ENCODE data around the gene PRKCSH. TPM values are rescaled to one million over a fixed set of nuclear protein-coding genes. Genes with fewer than 3 reads are reported as not detected.
"Not testable (repeated sequence)": the region's sequence is repeated elsewhere in the genome, so short reads cannot be mapped to it uniquely, and the experiment has no call there.

The PRKCSH gene, protein sequence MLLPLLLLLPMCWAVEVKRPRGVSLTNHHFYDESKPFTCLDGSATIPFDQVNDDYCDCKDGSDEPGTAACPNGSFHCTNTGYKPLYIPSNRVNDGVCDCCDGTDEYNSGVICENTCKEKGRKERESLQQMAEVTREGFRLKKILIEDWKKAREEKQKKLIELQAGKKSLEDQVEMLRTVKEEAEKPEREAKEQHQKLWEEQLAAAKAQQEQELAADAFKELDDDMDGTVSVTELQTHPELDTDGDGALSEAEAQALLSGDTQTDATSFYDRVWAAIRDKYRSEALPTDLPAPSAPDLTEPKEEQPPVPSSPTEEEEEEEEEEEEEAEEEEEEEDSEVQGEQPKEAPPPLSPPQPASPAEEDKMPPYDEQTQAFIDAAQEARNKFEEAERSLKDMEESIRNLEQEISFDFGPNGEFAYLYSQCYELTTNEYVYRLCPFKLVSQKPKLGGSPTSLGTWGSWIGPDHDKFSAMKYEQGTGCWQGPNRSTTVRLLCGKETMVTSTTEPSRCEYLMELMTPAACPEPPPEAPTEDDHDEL
- polyA plus RNA-seq (2013, experiment 1 of 2; ENCODE audit: insufficient read length) = 403 TPM
- polyA plus RNA-seq (2013, experiment 2 of 2; ENCODE audit: insufficient read length) = 351 TPM

DNA sequence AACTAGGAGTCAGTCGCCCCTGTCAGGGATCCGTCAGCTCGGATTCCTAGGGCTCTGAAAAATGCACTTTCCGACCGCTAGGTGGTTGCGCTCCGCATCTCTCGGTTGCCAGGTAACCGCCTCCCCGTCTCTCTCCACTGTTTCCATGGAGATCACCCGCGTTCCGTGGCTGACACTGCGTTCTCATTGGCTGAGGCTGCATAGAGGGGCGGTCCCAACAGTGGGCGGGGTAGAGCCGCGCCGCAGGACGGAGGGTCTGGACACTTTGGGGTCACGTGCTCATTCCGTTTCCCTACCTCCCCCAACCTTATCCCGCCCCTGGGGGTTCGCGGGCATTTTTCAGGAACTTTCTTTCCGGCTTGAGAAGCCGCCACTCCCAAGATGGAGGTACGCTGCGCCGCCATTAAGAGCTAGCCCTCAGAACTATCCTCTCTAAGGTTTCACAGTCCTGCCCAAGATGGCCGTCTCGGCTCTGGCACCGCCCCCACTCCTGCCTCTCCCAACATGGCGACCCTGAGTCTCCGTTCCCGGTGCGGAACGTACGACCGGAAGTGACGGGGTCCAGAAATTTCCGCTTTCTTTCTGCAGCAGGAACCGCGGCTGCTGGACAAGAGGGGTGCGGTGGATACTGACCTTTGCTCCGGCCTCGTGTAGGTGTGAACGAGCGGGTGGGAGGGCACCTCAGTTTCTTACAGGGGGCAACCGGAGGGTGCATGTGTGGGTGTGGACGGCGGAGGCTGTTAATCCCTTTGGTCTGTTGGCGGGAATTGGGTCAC lies at the start of gene PRKCSH, which contains the start of gene ODAD3:
TSS of gene PRKCSH (plus strand) at position 579 of the 776 bp plus-strand sequence. CDS start 483 bp downstream, outside the sequence.
TSS of gene ODAD3 (minus strand) at position 65 of the 776 bp plus-strand sequence. CDS start 105 bp downstream, outside the sequence.
- peak; percentile 100 for DNase-seq

- DNase-seq = no peak
Measured at GRCh38 chr19:11387162-11388034, 48.0 kb upstream of the PRKCSH start.

GRCh38 chr19:11390359-11390758 lies 45.1 kb upstream of the PRKCSH start:
- no peak for DNase-seq

- DNase-seq = no peak
Measured at GRCh38 chr19:11390933-11391680, 44.3 kb upstream of the PRKCSH start.

DNA sequence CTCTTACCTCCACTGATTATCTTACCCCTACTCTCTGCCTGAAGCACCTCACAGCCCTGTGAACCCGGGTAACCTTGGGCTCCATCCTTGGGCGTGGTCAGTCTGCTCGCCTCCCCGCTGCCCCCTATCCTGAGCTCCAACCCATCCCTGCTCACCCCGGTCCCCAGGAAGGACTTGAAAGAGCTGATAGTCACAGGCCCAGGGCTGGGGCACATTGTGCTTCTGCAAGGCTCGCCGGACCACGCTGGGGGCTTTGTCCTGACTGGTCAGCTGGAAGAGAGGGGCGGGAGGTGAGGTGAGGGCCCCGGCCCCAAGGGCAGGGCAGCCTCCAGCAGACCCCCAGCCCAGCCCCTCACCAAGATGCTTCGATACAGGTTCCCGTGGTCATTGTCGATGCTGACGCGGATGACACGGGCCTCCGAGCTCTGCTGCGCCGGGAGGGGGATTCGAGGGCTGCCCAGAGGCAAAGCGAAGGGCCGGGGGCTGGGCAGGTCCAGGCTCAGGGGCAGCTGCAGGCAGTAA lies 38.3 kb upstream of the PRKCSH start:
- no peak for DNase-seq

GRCh38 chr19:11399667-11400066 lies 35.8 kb upstream of the PRKCSH start:
- no peak for DNase-seq

DNA sequence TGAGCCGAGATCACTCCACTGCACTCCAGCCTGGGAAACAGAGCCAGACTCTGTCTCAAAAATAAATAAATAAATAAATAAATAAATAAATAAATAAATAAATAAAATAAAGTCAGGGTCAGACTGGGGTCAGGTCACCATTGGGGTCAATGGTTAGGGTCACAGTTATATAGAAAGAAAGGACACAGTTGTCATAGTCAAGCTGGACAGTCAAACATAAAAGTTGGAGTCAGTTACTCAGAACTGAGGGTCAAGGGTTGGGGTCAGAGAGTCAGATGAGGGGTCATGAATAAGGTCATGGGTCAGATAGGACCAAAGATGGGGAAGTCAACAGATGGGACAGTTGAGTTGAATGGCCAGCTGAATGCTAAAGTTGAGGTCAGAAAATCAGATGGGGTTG lies 34.6 kb upstream of the PRKCSH start:
- no peak for DNase-seq

- no peak for DNase-seq
Measured at GRCh38 chr19:11401808-11402543, 33.5 kb upstream of the PRKCSH start.

DNA sequence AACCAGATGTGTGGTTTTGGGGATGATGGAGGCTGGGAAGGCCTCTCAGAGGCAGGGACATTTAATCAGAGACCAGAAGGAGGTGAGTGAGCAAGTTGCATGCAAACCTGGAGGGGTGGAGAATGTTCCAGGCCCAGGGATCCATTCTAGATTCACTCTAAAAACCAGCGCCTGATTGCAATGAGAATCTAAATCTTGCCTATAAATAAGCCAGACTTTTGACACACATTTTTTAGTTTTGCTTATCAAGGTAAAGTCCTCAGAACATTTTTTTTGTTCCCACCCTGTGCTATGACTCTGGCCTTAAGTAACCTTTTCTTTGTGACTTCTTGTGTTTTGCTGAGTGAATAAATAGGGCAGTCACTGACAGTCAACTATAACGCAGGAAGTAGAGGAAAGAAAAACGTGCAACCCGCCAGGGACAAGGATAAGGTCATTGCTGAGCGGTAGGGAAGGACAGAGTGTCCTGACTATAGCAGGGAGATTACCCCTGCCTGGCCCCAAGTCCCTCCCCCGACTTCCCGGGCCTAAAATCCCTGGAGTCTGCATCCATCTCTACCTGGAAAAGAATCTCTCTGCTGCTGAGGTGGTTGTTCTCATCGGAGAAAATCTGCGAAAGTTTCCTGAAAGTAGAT lies 30.7 kb upstream of the PRKCSH start:
- no peak for DNase-seq

DNA sequence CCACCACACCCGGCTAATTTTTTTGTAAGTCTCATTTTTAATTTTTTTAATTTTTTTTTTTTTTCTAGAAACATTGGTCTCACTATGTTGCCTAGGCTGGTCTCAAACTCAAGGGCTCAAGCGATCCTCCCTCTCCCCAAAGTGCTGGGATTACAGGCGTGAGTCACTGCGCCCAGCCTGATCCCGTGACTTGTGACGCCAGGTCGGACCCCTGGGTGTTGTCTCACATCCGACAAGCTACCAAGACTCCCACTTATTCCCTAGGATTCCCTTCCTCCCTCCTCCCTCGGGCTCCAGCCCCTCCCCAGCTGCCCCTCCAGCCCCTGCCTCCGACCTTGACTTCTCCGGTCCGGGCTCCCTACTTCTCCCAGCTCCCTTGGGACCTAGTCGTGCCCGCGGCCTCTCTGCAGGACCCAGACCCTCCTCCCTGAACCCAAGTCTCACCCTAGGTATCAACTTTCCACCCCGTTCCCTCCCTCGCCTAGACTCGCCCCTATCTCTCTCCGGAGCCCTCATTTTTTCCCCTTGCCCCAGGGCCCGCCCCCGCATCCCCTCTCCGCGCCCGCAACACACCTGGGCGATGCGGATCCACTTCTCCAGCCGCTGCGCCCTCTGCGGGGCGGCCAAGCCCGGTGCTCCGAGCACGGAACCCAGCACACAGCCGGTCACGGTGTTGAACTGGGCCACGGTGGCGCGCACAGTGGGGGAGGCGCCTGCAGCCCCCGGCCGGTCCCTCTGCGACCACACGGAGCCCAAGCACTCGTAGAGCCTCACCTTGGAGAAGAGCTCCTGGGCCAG lies 29.4 kb upstream of the PRKCSH start:
- no peak for DNase-seq

GRCh38 chr19:11406703-11407236 lies 28.7 kb upstream of the PRKCSH start:
- DNase-seq = not testable (repeated sequence)

DNA sequence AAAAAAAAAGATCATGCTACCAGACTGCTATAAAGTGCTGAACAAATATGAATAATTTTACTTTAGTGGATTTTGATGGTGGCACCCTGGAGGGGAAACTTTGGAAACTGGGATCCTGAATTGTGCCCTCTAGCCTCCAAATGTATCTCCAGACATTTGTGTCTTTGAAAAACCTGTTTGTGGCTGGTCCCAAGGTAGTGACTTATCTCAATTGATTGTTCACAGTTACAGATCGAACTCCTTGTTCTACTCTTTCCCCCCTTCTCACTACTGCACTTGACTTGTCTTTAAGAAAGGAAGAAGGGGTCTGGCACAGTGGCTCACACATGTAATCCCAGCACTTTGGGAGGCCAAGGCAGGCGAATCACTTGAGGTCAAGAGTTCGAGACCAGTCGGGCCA lies 26.8 kb upstream of the PRKCSH start:
- no peak for DNase-seq

- DNase-seq = peak; percentile 48
Measured at GRCh38 chr19:11410682-11411081, 24.8 kb upstream of the PRKCSH start.

DNA sequence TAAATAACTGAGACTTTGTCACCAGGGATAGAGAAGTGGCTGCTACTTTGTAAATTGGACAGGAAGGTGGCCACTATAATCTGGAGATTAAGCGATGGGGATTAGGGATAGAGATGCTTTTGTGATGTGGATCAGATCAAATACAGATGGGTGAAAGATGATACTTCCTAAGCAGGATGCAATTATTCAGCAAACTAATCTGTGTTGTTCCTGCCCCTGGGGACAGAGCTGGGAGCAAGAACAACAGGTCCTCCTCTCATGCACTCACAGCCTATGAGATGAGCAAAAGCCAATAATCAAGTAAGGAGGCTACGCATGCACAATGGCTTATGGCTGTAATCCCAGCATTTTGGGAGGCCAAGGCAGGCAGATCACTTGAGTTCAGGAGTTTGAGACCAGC lies 20.9 kb upstream of the PRKCSH start:
- DNase-seq = no peak

DNA sequence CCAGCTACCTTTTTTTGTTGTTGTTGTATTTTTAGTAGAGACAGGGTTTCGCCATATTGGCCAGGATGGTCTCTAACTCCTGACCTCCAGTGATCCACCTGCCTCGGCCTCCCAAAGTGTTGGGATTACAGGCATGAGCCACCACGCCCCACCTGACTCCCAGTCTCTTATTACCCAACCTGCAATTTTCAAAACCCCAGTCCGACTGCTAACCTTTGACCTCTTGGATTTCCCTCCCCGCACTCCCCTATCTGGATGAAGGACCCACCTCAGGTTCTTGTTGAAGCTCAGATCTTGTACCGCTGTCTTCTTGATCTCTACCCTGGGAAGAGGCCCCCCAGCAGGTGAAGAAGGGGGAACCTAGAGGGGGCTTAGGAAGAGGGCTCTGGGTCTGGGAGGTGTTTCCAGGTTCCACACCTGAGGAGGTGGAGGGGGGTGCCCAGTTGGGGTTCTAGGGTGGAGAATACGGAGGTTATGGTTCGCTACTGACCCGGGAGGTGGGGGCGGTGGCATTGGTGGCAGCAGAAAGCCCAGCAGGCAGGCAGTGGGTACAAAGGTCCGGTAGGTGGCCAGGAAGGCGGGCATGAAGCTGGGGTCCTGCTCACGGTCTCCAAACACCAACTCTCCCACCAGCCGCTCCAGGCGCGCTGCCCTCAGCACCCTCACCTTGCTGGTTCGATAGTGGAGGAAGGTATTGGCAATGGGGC lies 18.9 kb upstream of the PRKCSH start:
- DNase-seq = no peak

DNA sequence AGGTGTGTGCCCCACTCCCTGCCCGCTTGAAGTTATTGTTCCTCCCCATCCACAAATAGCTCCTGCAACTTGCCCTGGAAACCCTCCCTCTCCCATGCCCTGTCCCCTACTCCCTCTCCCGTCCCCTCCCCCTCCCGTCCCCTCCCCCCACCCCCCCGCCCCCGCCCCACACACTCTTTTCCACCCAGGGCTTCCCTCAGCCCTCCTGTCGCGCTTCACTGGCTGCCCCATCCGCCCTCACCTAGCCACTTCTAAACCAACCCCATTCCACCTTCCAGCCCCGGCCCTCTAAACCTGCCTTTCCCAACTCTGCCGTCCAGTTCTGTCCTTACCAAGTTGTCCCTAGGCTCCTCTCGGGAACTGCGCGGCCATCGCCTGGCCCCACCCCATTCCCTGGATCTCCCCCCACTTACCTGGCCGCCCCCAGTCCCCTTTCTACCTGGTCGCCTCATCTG lies 17.3 kb upstream of the PRKCSH start:
- DNase-seq = no peak

DNA sequence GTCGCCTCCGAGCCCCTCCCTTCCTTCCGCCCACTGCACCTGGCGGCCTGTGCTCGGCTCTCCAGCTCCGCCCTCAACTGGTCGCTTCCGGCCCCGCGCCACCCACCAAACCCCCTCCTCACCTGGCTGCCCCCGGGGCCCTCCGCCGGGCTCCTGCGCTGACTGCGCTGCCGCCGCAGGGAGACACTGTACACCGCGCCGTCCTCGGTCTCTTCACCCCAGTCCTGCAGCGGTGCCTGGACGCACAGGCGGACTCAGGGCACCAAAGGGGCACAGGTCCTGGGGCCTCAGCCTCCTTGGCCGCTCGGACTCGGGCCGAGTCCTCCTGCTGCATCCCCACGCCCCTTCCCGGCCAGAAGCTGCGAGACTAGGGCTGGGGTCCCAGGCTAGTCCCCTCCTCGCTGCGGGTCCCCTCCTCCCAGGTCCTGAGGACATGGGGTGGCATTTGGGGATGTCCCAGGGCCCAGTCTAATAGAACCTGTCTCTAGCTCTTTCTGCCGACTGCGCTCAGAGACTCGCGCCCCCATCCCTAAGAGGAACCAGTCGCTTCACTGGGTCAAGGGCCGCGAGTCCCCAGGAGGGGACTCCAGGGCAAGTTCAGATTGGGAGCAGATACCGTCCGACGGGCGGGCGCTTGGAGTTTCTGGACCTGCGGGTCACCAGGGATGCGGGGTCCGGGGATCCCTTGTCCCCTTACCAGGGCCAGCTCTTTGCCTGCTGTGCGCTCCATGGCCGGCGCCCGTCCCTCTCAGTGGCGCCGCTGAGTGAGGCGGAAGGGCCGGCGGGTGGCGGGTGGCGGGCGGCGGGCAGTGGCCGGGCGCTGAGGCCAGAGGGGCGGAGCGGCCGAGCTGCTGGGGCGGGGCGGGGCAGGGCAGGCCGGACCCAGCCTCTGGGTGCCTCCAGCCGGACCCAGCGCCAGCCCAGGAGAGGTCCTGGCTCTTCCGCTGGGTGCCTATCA lies 16.6 kb upstream of the PRKCSH start, which contains the start of gene RGL3:
TSS of gene RGL3 (minus strand) at position 766 of the 958 bp plus-strand sequence. CDS start at position 730, 36 bp downstream.
- no peak for DNase-seq

Data from fibroblast of skin of back (primary cell).